PC-3 (cell line): ENCODE measurements around the gene PLEKHO1. TPM values are rescaled to one million over a fixed set of nuclear protein-coding genes. Genes with fewer than 3 reads are reported as not detected.

Source experiments
- ATAC-seq: fragments of 200-7000 bp; cut with Tn5 transposase; 2 replicates; pipeline ENCODE4 v1.9.1; 2020; ENCODE audit warnings: mild to moderate bottlenecking, moderate library complexity
- BruUV-seq: library from RNA; stranded (reverse); fragments of 400-500 nt; replicated peaks from 2 replicates; lab custom pipeline; 2021; lab: Mats Ljungman, UMichigan
- CTCF ChIA-PET: fragments of 300-600 bp; sonication (Branson Sonifier 250); formaldehyde crosslinking; loops from one replicate; lab custom pipeline; 2022; ENCODE audit warnings: antibody characterized with exemption; lab: Charles Lee
- POLR2A ChIA-PET: fragments of 300-600 bp; sonication (Branson Sonifier 250); formaldehyde crosslinking; loops from one replicate; lab custom pipeline; 2022; ENCODE audit warnings: antibody characterized with exemption; ENCODE audit not compliant: unreplicated experiment; lab: Charles Lee
- DNase-seq: peaks from one replicate; pipeline ENCODE4 v3.0.0-alpha.2; 2015
- H2AFZ ChIP-seq: fragments of 300-600 bp; sonication (generic); 2 replicates; pipeline ENCODE4 v1.6.0; 2016; ENCODE audit warnings: antibody characterized with exemption, low read length
- H3F3A ChIP-seq: fragments of 300-600 bp; sonication (generic); one replicate; pipeline ENCODE4 v1.6.0; 2017; ENCODE audit warnings: antibody characterized with exemption, low read length, control low read depth, mild to moderate bottlenecking; ENCODE audit not compliant: unreplicated experiment
- H3K27ac ChIP-seq: fragments of 300-600 bp; sonication (generic); 2 replicates; pipeline ENCODE4 v1.5.1; 2016; ENCODE audit warnings: mild to moderate bottlenecking, low read length
- H3K27me3 ChIP-seq: fragments of 300-600 bp; sonication (generic); 2 replicates; pipeline ENCODE4 v1.6.1; 2016; ENCODE audit warnings: low read length, mixed read lengths
- H3K36me3 ChIP-seq: fragments of 300-600 bp; sonication (generic); 2 replicates; pipeline ENCODE4 v1.6.1; 2016; ENCODE audit warnings: low read depth, mixed run types, low read length, mixed read lengths
- H3K4me1 ChIP-seq: fragments of 300-600 bp; sonication (generic); 2 replicates; pipeline ENCODE4 v1.5.1; 2016; ENCODE audit warnings: low read length; ENCODE audit not compliant: insufficient read depth
- H3K4me2 ChIP-seq: fragments of 300-600 bp; sonication (generic); 2 replicates; pipeline ENCODE4 v1.6.0; 2016; ENCODE audit warnings: low read length
- H3K4me3 ChIP-seq: fragments of 300-600 bp; sonication (generic); 2 replicates; pipeline ENCODE4 v1.5.1; 2016; ENCODE audit warnings: mild to moderate bottlenecking, low read length, mixed read lengths
- H3K79me2 ChIP-seq: fragments of 300-600 bp; sonication (generic); 2 replicates; pipeline ENCODE4 v1.6.1; 2017; ENCODE audit warnings: low read length, mixed read lengths
- H3K9ac ChIP-seq: fragments of 300-600 bp; sonication (generic); 2 replicates; pipeline ENCODE4 v1.6.0; 2016; ENCODE audit warnings: mild to moderate bottlenecking, low read length
- H3K9me2 ChIP-seq: fragments of 300-600 bp; sonication (generic); replicated peaks from 2 replicates; pipeline ENCODE4 v1.6.1; 2016; ENCODE audit warnings: mixed run types, low read length, mixed read lengths
- H3K9me3 ChIP-seq: fragments of 300-600 bp; sonication (generic); 2 replicates; pipeline ENCODE4 v1.6.1; 2016; ENCODE audit warnings: low read length, mixed read lengths
- H4K20me1 ChIP-seq: fragments of 300-600 bp; sonication (generic); 2 replicates; pipeline ENCODE4 v1.6.1; 2016; ENCODE audit warnings: low read length, mixed read lengths
- EZH2 ChIP-seq: fragments of 300-600 bp; sonication (generic); IDR thresholded peaks from one replicate; pipeline ENCODE4 v1.6.1; 2017; ENCODE audit warnings: antibody characterized with exemption, mild to moderate bottlenecking, low read length; ENCODE audit not compliant: unreplicated experiment
- EZH2phosphoT487 ChIP-seq: fragments of 300-600 bp; sonication (generic); IDR thresholded peaks from 2 replicates; pipeline ENCODE4 v1.6.1; 2018; ENCODE audit warnings: mild to moderate bottlenecking, antibody characterized with exemption, low read length, borderline replicate concordance
- intact Hi-C: fragments of 100-400 bp; cut with micrococcal nuclease; formaldehyde crosslinking; loops from 2 replicates; pipeline ENCODE4 v1.9.0; 2023
- total RNA-seq: library from RNA; depleted of rRNA; stranded (reverse); fragments of >200 nt; gene quantifications from 2 replicates; pipeline ENCODE4 v1.2.3, GENCODE V29; 2014
- TF ChIP-seq, protein P1 (sequence below): fragments of 300-600 bp; sonication (generic); conservative IDR thresholded peaks from 2 replicates; pipeline ENCODE4 v1.5.1; 2017; ENCODE audit warnings: antibody characterized with exemption, low read depth, mild to moderate bottlenecking, low read length

Gene PLEKHO1
- total RNA-seq, 1 experiment from 2014 or later = 13.8 TPM

- Histone ChIP-seq H4K20me1 (no peaks in the 10 kb centered on the region), H3K79me2 (no peaks in the 10 kb centered on the region), H3F3A (no peaks in the 10 kb centered on the region), H3K36me3 (no peaks in the 10 kb centered on the region), H3K4me3 (no peak overlapping the region), H3K4me1 (no peaks in the 10 kb centered on the region), H3K27ac (no peak overlapping the region), H3K9me2 (no peaks in the 10 kb centered on the region), H3K27me3 (no peaks in the 10 kb centered on the region), H3K9ac (no peak overlapping the region), H3K4me2 (no peak overlapping the region), H3K9me3 (no peaks in the 10 kb centered on the region), H2AFZ (no peak overlapping the region)
- no TSS peak for BruUV-seq
- TF ChIP-seq, protein P1, sequence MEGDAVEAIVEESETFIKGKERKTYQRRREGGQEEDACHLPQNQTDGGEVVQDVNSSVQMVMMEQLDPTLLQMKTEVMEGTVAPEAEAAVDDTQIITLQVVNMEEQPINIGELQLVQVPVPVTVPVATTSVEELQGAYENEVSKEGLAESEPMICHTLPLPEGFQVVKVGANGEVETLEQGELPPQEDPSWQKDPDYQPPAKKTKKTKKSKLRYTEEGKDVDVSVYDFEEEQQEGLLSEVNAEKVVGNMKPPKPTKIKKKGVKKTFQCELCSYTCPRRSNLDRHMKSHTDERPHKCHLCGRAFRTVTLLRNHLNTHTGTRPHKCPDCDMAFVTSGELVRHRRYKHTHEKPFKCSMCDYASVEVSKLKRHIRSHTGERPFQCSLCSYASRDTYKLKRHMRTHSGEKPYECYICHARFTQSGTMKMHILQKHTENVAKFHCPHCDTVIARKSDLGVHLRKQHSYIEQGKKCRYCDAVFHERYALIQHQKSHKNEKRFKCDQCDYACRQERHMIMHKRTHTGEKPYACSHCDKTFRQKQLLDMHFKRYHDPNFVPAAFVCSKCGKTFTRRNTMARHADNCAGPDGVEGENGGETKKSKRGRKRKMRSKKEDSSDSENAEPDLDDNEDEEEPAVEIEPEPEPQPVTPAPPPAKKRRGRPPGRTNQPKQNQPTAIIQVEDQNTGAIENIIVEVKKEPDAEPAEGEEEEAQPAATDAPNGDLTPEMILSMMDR = peak; percentile 85
- TF ChIP-seq EZH2 (no peak), EZH2phosphoT487 (no peak)
- POLR2A ChIA-PET = interaction anchor here (0.5 kb wide), 3 partner anchors 21 to 300 kb away, joined by 3 to 13 read pairs (median 3); a partner anchor contains a TSS
- ATAC-seq (peak; percentile 55; the same call in 1 of the 2 replicates), DNase-seq (peak; percentile 74)
- intact Hi-C loops = no loop called here
- CTCF ChIA-PET = interaction anchor here (0.5 to 0.7 kb wide), 4 partner anchors 14 to 101 kb away, joined by 3 to 6 read pairs (median 3); no protein-coding TSS in a partner anchor
Measured at GRCh38 chr1:150165622-150166612, 16.2 kb downstream of the PLEKHO1 start.

GRCh38 chr1:150168960-150169601 lies 19.4 kb downstream of the PLEKHO1 start:
- H3K9me2 ChIP-seq = no peaks in the 10 kb centered on the region
- H3K27ac ChIP-seq = no peak overlapping the region
- H3K9ac ChIP-seq = no peak overlapping the region
- H3K4me2 ChIP-seq = no peak overlapping the region
- no peaks in the 10 kb centered on the region for H3K36me3 ChIP-seq
- intact Hi-C loops = loop anchor here (1.0 kb wide), 2 partner anchors 96 to 207 kb away; no protein-coding TSS in a partner anchor
- H4K20me1 ChIP-seq = no peaks in the 10 kb centered on the region
- H3K79me2 ChIP-seq = no peaks in the 10 kb centered on the region
- ATAC-seq (peak; percentile 83), DNase-seq (peak; percentile 78)
- ChIA-PET CTCF (interaction anchor here (0.6 to 1.5 kb wide), 6 partner anchors 18 to 656 kb away, joined by 4 to 8 read pairs (median 6); a partner anchor contains a TSS), POLR2A (no interaction called here)
- TF ChIP-seq, protein P1 = peak; percentile 98
- TF ChIP-seq EZH2phosphoT487 = no peak
- no peak for TF ChIP-seq EZH2
- H3F3A ChIP-seq = no peaks in the 10 kb centered on the region
- H3K4me1 ChIP-seq = no peaks in the 10 kb centered on the region
- BruUV-seq = no TSS peak
- H3K4me3 ChIP-seq = no peak overlapping the region
- no peaks in the 10 kb centered on the region for H3K27me3 ChIP-seq
- H3K9me3 ChIP-seq = no peaks in the 10 kb centered on the region
- peak overlapping the region; percentile 27 for H2AFZ ChIP-seq
